Measurements from ENCODE around the gene PSMB10. TPM values are rescaled to one million over a fixed set of nuclear protein-coding genes. Genes with fewer than 3 reads are reported as not detected.

The PSMB10 gene
- total RNA-seq, 1 experiment from 2014 or later: 39.5 TPM

GRCh38 chr16:67907397-67908180, 29.1 kb downstream of the PSMB10 start:
- Histone ChIP-seq H3K79me2 (ENCODE audit: low read depth) (no peaks in the 10 kb centered on the region), H3F3A (ENCODE audit: insufficient read depth, low read depth) (no peaks in the 10 kb centered on the region), H3K4me2 (no peak overlapping the region), H3K36me3 (ENCODE audit: low read depth) (no peaks in the 10 kb centered on the region), H3K27me3 (ENCODE audit: insufficient read depth, low read depth) (no peaks in the 10 kb centered on the region), H4K20me1 (ENCODE audit: insufficient read depth) (peaks cover 6% of the 10 kb centered on the region), H3K9me2 (ENCODE audit: insufficient read depth) (no peaks in the 10 kb centered on the region), H3K4me3 (no peak overlapping the region), H3K27ac (no peak overlapping the region), H2AFZ (no peak overlapping the region), H3K4me1 (replicated peaks; ENCODE audit: insufficient read depth) (no peaks in the 10 kb centered on the region), H3K9me3 (ENCODE audit: insufficient read depth, low read depth) (no peaks in the 10 kb centered on the region)
- no TSS peak for BruUV-seq (replicated peaks)
- CTCF ChIA-PET: interaction anchor here (0.6 kb wide), 1 partner anchor 11 kb away, joined by 8 read pairs; no protein-coding TSS in a partner anchor
- TF ChIP-seq CTCF (conservative IDR thresholded peaks at IDR 0.05) (no peak), EZH2 (IDR thresholded peaks at IDR 0.05; ENCODE audit: low read depth) (no peak)
- intact Hi-C loops (cut with micrococcal nuclease; ENCODE audit: unreplicated experiment): no loop called here
- POLR2A ChIA-PET (ENCODE audit: unreplicated experiment): no interaction called here
- no peak for DNase-seq

- no peaks in the 10 kb centered on the region for H3K9me3 ChIP-seq (ENCODE audit: insufficient read depth, low read depth)
- H2AFZ ChIP-seq: no peak overlapping the region
- ChIA-PET POLR2A (ENCODE audit: unreplicated experiment) (no interaction called here), CTCF (no interaction called here)
- H3F3A ChIP-seq (ENCODE audit: insufficient read depth, low read depth): no peaks in the 10 kb centered on the region
- intact Hi-C loops (cut with micrococcal nuclease; ENCODE audit: unreplicated experiment): no loop called here
- peaks cover 23% of the 10 kb centered on the region for H4K20me1 ChIP-seq (ENCODE audit: insufficient read depth)
- no peak overlapping the region for H3K4me3 ChIP-seq
- no peak for TF ChIP-seq CTCF (conservative IDR thresholded peaks at IDR 0.05)
- no peak for TF ChIP-seq EZH2 (IDR thresholded peaks at IDR 0.05; ENCODE audit: low read depth)
- H3K36me3 ChIP-seq (ENCODE audit: low read depth): no peaks in the 10 kb centered on the region
- H3K27me3 ChIP-seq (ENCODE audit: insufficient read depth, low read depth): no peaks in the 10 kb centered on the region
- BruUV-seq (replicated peaks): no TSS peak
- no peak for DNase-seq
- peaks cover 10% of the 10 kb centered on the region for H3K79me2 ChIP-seq (ENCODE audit: low read depth)
- H3K4me2 ChIP-seq: no peak overlapping the region
- no peaks in the 10 kb centered on the region for H3K9me2 ChIP-seq (ENCODE audit: insufficient read depth)
- H3K27ac ChIP-seq: no peak overlapping the region
- no peaks in the 10 kb centered on the region for H3K4me1 ChIP-seq (replicated peaks; ENCODE audit: insufficient read depth)
Observed at GRCh38 chr16:67902831-67903230, 33.8 kb downstream of the PSMB10 start.

- Histone ChIP-seq H3K9me2 (ENCODE audit: insufficient read depth) (no peaks in the 10 kb centered on the region), H3F3A (ENCODE audit: insufficient read depth, low read depth) (no peaks in the 10 kb centered on the region), H3K79me2 (ENCODE audit: low read depth) (peaks cover 21% of the 10 kb centered on the region), H3K4me1 (replicated peaks; ENCODE audit: insufficient read depth) (no peaks in the 10 kb centered on the region), H3K4me2 (no peak overlapping the region), H3K36me3 (ENCODE audit: low read depth) (no peaks in the 10 kb centered on the region), H3K27ac (no peak overlapping the region), H3K9me3 (ENCODE audit: insufficient read depth, low read depth) (no peaks in the 10 kb centered on the region), H2AFZ (no peak overlapping the region), H4K20me1 (ENCODE audit: insufficient read depth) (peaks cover 27% of the 10 kb centered on the region), H3K4me3 (no peak overlapping the region), H3K27me3 (ENCODE audit: insufficient read depth, low read depth) (no peaks in the 10 kb centered on the region)
- TF ChIP-seq CTCF (conservative IDR thresholded peaks at IDR 0.05): no peak
- TF ChIP-seq EZH2 (IDR thresholded peaks at IDR 0.05; ENCODE audit: low read depth): no peak
- ChIA-PET CTCF (no interaction called here), POLR2A (ENCODE audit: unreplicated experiment) (no interaction called here)
- no peak for DNase-seq
- BruUV-seq (replicated peaks): no TSS peak
- intact Hi-C loops (cut with micrococcal nuclease; ENCODE audit: unreplicated experiment): no loop called here
Observed at GRCh38 chr16:67901734-67902133, 34.9 kb downstream of the PSMB10 start.

All from PC-9 (cell line).